Ovary (tissue), 9 donors: Measurements from ENCODE around the gene LMTK2. TPM values are rescaled to one million over a fixed set of nuclear protein-coding genes. Genes with fewer than 3 reads are reported as not detected.

ENCODE experiments used
- DNase-seq, 5 donors: peaks; one replicate each; pipeline ENCODE4 v3.0.0-alpha.2; 2019 to 2020
- H3K27ac ChIP-seq, 2 donors: fragments of 200-600 bp; one replicate each; pipeline versions ENCODE4 v1.5.1 to v1.8.0; 2019 to 2022
- H3K27me3 ChIP-seq: fragments of 200-600 bp; one replicate; pipeline ENCODE4 v1.8.0; 2022
- H3K36me3 ChIP-seq: fragments of 200-600 bp; sonication (generic); one replicate; pipeline ENCODE4 v1.5.1; 2019
- H3K4me1 ChIP-seq: one replicate; pipeline ENCODE4 v1.8.1; 2013; ENCODE audit warnings: mild to moderate bottlenecking, moderate library complexity; ENCODE audit not compliant: insufficient read depth
- H3K4me3 ChIP-seq: fragments of 200-600 bp; sonication (generic); one replicate; pipeline ENCODE4 v1.5.1; 2017
- H3K9me3 ChIP-seq, 2 donors: fragments of 200-600 bp in 1 of 2; sonication (generic) in 1 of 2; one replicate each; pipeline versions ENCODE4 v1.5.1 to v1.8.1; 2013 to 2019; ENCODE audit warnings: mild to moderate bottlenecking in 1 of 2, moderate library complexity in 1 of 2
- EP300 ChIP-seq: sonication (generic); formaldehyde crosslinking; IDR thresholded peaks from one replicate; pipeline ENCODE4 v1.6.1; 2017; ENCODE audit warnings: antibody characterized with exemption
- POLR2A ChIP-seq: fragments of 450-650 bp; IDR thresholded peaks from one replicate; pipeline ENCODE4 v1.6.1; 2017; ENCODE audit warnings: antibody characterized with exemption, mild to moderate bottlenecking, moderate library complexity
- WGBS, 3 donors: extraction: QIAGEN DNeasy Blood & Tissue Kit in 1 of 3; methylation state at CpG; one replicate each; pipeline versions ENCODE4 v1.1.5 to v1.1.7; 2013 to 2017; 5-methylcytosine and 5-hydroxymethylcytosine counted together
- intact Hi-C, 4 donors: fragments of 100-400 bp; cut with DNase I; formaldehyde crosslinking; loops; one replicate each; pipeline versions ENCODE4 v1.11.0 to v1.15.1; 2022 to 2023
- polyA plus RNA-seq, 2 donors: library from polyadenylated mRNA; stranded (reverse); fragments of 200-250 nt in 1 of 2; fragments of 350-450 nt in 1 of 2; fragmentation: Illumina TruSeq in 1 of 2; extraction: RNeasy Lipid Tissue Mini Kit (QIAGEN cat#74804) in 1 of 2; gene quantifications; one replicate each; pipeline ENCODE4 v1.2.3, GENCODE V29; 2013 to 2014
- total RNA-seq, 7 donors: library from RNA; depleted of rRNA in 2 of 7; stranded (reverse); fragments of >200 nt in 2 of 7; fragmentation: NEBNext Ultra II Directional in 3 of 7; extraction: Animal tissue kit (Norgen Biotek cat#: 25700) in 3 of 7; gene quantifications; one replicate each; pipeline versions ENCODE4 v1.1.0 to v1.2.4, GENCODE V29; 2016 to 2023
- TF ChIP-seq, protein P1 (sequence below), 3 donors: fragments of 450-650 bp in 2 of 3; fragments of 200-600 bp in 1 of 3; IDR thresholded peaks; one replicate each; pipeline versions ENCODE4 v1.5.1 to v1.8.0; 2016 to 2022; ENCODE audit warnings: antibody characterized with exemption in 3 of 3, mild to moderate bottlenecking in 1 of 3
- donor health status: DM: no; HTN: no; CAD: no; lungs with moderate emphysema.
- donor health status: DM: no; HTN: no; CAD: no.
- donor health status: Bipolar disorder and iron deficiency.
- donor health status: DM: yes; HTN: yes; CAD: no.
- donor health status: DM: no; HTN: no; CAD: no.
- donor health status: DM: yes; HTN: yes; CAD: no.

The LMTK2 gene
- total and polyA plus RNA-seq, 9 donors, result 4.4 to 17.1 (median 12.8) TPM

GRCh38 chr7:98091061-98091460, 15.6 kb upstream of the LMTK2 start:
- DNase-seq, result no peak
- Histone ChIP-seq H3K27me3 (no peaks in the 10 kb centered on the region), H3K9me3 (no peaks in the 10 kb centered on the region), H3K4me3 (no peak overlapping the region), H3K4me1 (no peaks in the 10 kb centered on the region), H3K36me3 (no peaks in the 10 kb centered on the region), H3K27ac (no peak overlapping the region)
- WGBS, 3 donors, result 66 to 79% (median 70%) methylated on average over 2 of the region's 2 CpGs
- intact Hi-C loops, result no loop called here
- no peak for TF ChIP-seq EP300
- TF ChIP-seq POLR2A, result no peak
- TF ChIP-seq, protein P1, sequence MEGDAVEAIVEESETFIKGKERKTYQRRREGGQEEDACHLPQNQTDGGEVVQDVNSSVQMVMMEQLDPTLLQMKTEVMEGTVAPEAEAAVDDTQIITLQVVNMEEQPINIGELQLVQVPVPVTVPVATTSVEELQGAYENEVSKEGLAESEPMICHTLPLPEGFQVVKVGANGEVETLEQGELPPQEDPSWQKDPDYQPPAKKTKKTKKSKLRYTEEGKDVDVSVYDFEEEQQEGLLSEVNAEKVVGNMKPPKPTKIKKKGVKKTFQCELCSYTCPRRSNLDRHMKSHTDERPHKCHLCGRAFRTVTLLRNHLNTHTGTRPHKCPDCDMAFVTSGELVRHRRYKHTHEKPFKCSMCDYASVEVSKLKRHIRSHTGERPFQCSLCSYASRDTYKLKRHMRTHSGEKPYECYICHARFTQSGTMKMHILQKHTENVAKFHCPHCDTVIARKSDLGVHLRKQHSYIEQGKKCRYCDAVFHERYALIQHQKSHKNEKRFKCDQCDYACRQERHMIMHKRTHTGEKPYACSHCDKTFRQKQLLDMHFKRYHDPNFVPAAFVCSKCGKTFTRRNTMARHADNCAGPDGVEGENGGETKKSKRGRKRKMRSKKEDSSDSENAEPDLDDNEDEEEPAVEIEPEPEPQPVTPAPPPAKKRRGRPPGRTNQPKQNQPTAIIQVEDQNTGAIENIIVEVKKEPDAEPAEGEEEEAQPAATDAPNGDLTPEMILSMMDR (IDR thresholded peaks at IDR 0.05), result no peak

- no peak for DNase-seq
- Histone ChIP-seq H3K4me3 (no peak overlapping the region), H3K27me3 (no peaks in the 10 kb centered on the region), H3K27ac (no peak overlapping the region), H3K36me3 (no peaks in the 10 kb centered on the region), H3K9me3 (no peaks in the 10 kb centered on the region), H3K4me1 (no peaks in the 10 kb centered on the region)
- 77 to 81% (median 77%) methylated on average over 3 of the region's 3 CpGs for WGBS, 3 donors
- intact Hi-C loops, result no loop called here
- TF ChIP-seq POLR2A, result no peak
- no peak for TF ChIP-seq EP300
- TF ChIP-seq, protein P1 (IDR thresholded peaks at IDR 0.05), result no peak
These were observed 15.1 kb upstream of the LMTK2 start for GRCh38 chr7:98091523-98091922.

- Histone ChIP-seq H3K4me1 (no peaks in the 10 kb centered on the region), H3K9me3 (no peaks in the 10 kb centered on the region), H3K4me3 (no peak overlapping the region), H3K27me3 (no peaks in the 10 kb centered on the region), H3K36me3 (no peaks in the 10 kb centered on the region), H3K27ac (no peak overlapping the region)
- 94 to 96% (median 95%) methylated on average over 1 of the region's 1 CpG for WGBS, 3 donors
- intact Hi-C loops, result no loop called here
- DNase-seq, result no peak
- TF ChIP-seq POLR2A (no peak), EP300 (no peak)
- TF ChIP-seq, protein P1 (IDR thresholded peaks at IDR 0.05), result no peak
These were observed 9.5 kb upstream of the LMTK2 start for GRCh38 chr7:98097042-98097645.

- Histone ChIP-seq H3K27me3 (no peaks in the 10 kb centered on the region), H3K36me3 (no peaks in the 10 kb centered on the region), H3K4me1 (no peaks in the 10 kb centered on the region), H3K9me3 (no peaks in the 10 kb centered on the region), H3K27ac (no peak overlapping the region), H3K4me3 (no peak overlapping the region)
- DNase-seq, result no peak
- intact Hi-C loops, result loop anchor here in 1 of 4 donors (5.0 kb wide), 1 partner anchor 67 kb away; no protein-coding TSS in a partner anchor
- 79 to 86% (median 84%) methylated on average over 1 of the region's 1 CpG for WGBS, 3 donors
- TF ChIP-seq POLR2A (no peak), EP300 (no peak)
- TF ChIP-seq, protein P1 (IDR thresholded peaks at IDR 0.05), result no peak
These were observed 6.6 kb upstream of the LMTK2 start for GRCh38 chr7:98100088-98100487.
